ENCODE measurements around the gene CAPN11. TPM values are rescaled to one million over a fixed set of nuclear protein-coding genes. Genes with fewer than 3 reads are reported as not detected.

Gene CAPN11
- total RNA-seq = 1.4 and 1.8 TPM in 2 replicates
- polyA plus RNA-seq = 1.0 and 1.7 TPM in 2 replicates
- polyA plus RNA-seq (2011; cell fraction: cytosol; rRNA removed) = 0.88 and 1.3 TPM in 2 replicates
- 8.3 and 10.3 TPM in 2 replicates for polyA plus RNA-seq (2011; cell fraction: nucleus; rRNA removed)
- polyA plus RNA-seq (2012) = 0.46 and 0.63 TPM in 2 replicates
- polyA minus RNA-seq = 0.51 and 1.6 TPM in 2 replicates
- polyA minus RNA-seq (2011; cell fraction: cytosol; rRNA and poly(A)+ RNA removed) = not detected
- 2.1 and 2.3 TPM in 2 replicates for polyA minus RNA-seq (2011; cell fraction: nucleus; rRNA and poly(A)+ RNA removed)
- Bru-seq, nascent RNA = percentile 16 among the genes with signal in this experiment
- percentile 20 among the genes with signal in this experiment for BruChase-seq, experiment 1, labeled RNA remaining after a 6-hour chase
- BruChase-seq, experiment 2, labeled RNA remaining after a 2-hour chase = percentile 22 among the genes with signal in this experiment
- long read RNA-seq, partial matches to known transcripts = 0 of 6 reads
- long read RNA-seq, other reads (novel, unspliced or antisense) = 6 of 6 reads

- CTCF ChIA-PET = interaction anchor here (1.6 to 2.4 kb wide), 2 partner anchors 62 to 64 kb away, joined by 3 to 8 read pairs; no protein-coding TSS in a partner anchor
- FAIRE-seq (no peak), DNase-seq (ENCODE audit: low read depth, low spot score) (no peak)
- H4K20me1 ChIP-seq (replicated peaks; ENCODE audit: control insufficient read depth, extremely low read depth, insufficient read depth, low read length) = no peaks in the 10 kb centered on the region
- peaks cover 0 to 3% of the 10 kb centered on the region in 2 experiments for H3K27me3 ChIP-seq (ENCODE audit: control insufficient read depth in 2 of 2, insufficient read depth in 2 of 2, low read length in 2 of 2)
- H3K9ac ChIP-seq (replicated peaks; ENCODE audit: extremely low read depth, insufficient read depth, low read length) = no peak within 1 kb of the TSS
- no peaks in the 10 kb centered on the region for H3K9me1 ChIP-seq (replicated peaks; ENCODE audit: control insufficient read depth, extremely low read depth, insufficient read depth, low read length)
- no peak for TF ChIP-seq GATA2 (IDR thresholded peaks at IDR 0.05; ENCODE audit: insufficient read depth, insufficient read length, low read depth, low read length)
- TF ChIP-seq CTCF (IDR thresholded peaks at IDR 0.05; ENCODE audit: extremely low read depth in 1 of 2, insufficient read depth in 1 of 2, low read depth in 1 of 2, low read length in 2 of 2) = no peak
- no peak for TF ChIP-seq MYC (IDR thresholded peaks at IDR 0.05; ENCODE audit: low read depth, low read length)
- TF ChIP-seq MAX (IDR thresholded peaks at IDR 0.05; ENCODE audit: insufficient read depth, insufficient read length) = no peak
- TF ChIP-seq POLR2A (IDR thresholded peaks at IDR 0.05; ENCODE audit: low read depth, low read length) = no peak
- TF ChIP-seq JUN (IDR thresholded peaks at IDR 0.05; ENCODE audit: borderline replicate concordance, insufficient read depth, insufficient read length, low read depth) = no peak
- no peak for TF ChIP-seq FOS (IDR thresholded peaks at IDR 0.05; ENCODE audit: borderline replicate concordance, insufficient read depth, low read length)
- TF ChIP-seq POLR2AphosphoS5 (IDR thresholded peaks at IDR 0.05; ENCODE audit: insufficient read depth, low read depth, low read length) = no peak
- TF ChIP-seq EZH2 (IDR thresholded peaks at IDR 0.05; ENCODE audit: borderline replicate concordance, low read depth, low read length, severe bottlenecking) = no peak
- intact Hi-C loops (cut with micrococcal nuclease) (no loop called here), dilution Hi-C loops (cut with MboI; ENCODE audit: extremely low pct_ligation_motif_present, low sequenced_read_pairs) (no loop called here)
- H3K27ac ChIP-seq (ENCODE audit: insufficient read depth, low read depth, low read length) = no peak within 1 kb of the TSS
- POLR2A ChIA-PET = no interaction called here
- no peak within 1 kb of the TSS for H2AFZ ChIP-seq (ENCODE audit: low read depth, low read length)
- H3K4me3 ChIP-seq (replicated peaks in 1 of 3; ENCODE audit: insufficient read depth in 1 of 3, low read depth in 1 of 3, low read length in 3 of 3) = no peak within 1 kb of the TSS
- H3K79me2 ChIP-seq (ENCODE audit: control insufficient read depth, insufficient read depth, low read length) = no peaks in the 10 kb centered on the region
- no peaks in the 10 kb centered on the region for H3K4me1 ChIP-seq (ENCODE audit: control insufficient read depth, extremely low read depth, insufficient read depth, low read length)
- H3K4me2 ChIP-seq (ENCODE audit: insufficient read depth, low read length) = no peak within 1 kb of the TSS
- H3K9me3 ChIP-seq (replicated peaks; ENCODE audit: control insufficient read depth, insufficient read depth, low read length) = no peaks in the 10 kb centered on the region
- no peaks in the 10 kb centered on the region for H3K36me3 ChIP-seq (ENCODE audit: control insufficient read depth in 2 of 2, extremely low read depth in 1 of 2, insufficient read depth in 2 of 2, low read length in 2 of 2)
- BruUV-seq (replicated peaks) = no TSS peak
These were observed at the start of gene CAPN11 for GRCh38 chr6:44158770-44159228. Gene CAPN11, plus strand, starts transcription at chr6:44158820. Its CDS starts 29 bp downstream, at chr6:44158849.

Measured in endothelial cell of umbilical vein (primary cell).